Duodenal mucosa (tissue), 2 donors: ENCODE results near the gene HSPA1A.
"Not testable (repeated sequence)": the region's sequence is repeated elsewhere in the genome, so short reads cannot be mapped to it uniquely, and the experiment has no call there.

Source experiments
- H3K27ac ChIP-seq: one replicate; pipeline ENCODE4 v1.7.0; 2013; ENCODE audit warnings: low read depth, low read length
- H3K27me3 ChIP-seq, 2 donors: one replicate each; pipeline ENCODE4 v1.7.0; 2013; ENCODE audit warnings: low read length in 2 of 2, control low read depth in 1 of 2; ENCODE audit not compliant: insufficient read depth in 2 of 2, control insufficient read depth in 1 of 2
- H3K36me3 ChIP-seq, 2 donors: one replicate each; pipeline ENCODE4 v1.7.0; 2013; ENCODE audit warnings: low read length in 2 of 2, control low read depth in 1 of 2; ENCODE audit not compliant: insufficient read depth in 2 of 2, control insufficient read depth in 1 of 2
- H3K4me1 ChIP-seq, 2 donors: one replicate each; pipeline ENCODE4 v1.7.0; 2013; ENCODE audit warnings: low read length in 2 of 2, control low read depth in 1 of 2; ENCODE audit not compliant: insufficient read depth in 2 of 2, control insufficient read depth in 1 of 2
- H3K4me3 ChIP-seq, 2 donors: one replicate each; pipeline ENCODE4 v1.7.0; 2013; ENCODE audit warnings: low read length in 2 of 2, low read depth in 1 of 2
- H3K9ac ChIP-seq, 2 donors: one replicate each; pipeline ENCODE4 v1.7.0; 2013; ENCODE audit warnings: low read length in 2 of 2, low read depth in 1 of 2
- H3K9me3 ChIP-seq, 2 donors: one replicate each; pipeline ENCODE4 v1.7.0; 2013; ENCODE audit warnings: low read length in 2 of 2, control low read depth in 1 of 2; ENCODE audit not compliant: control insufficient read depth in 1 of 2

Gene HSPA1A

DNA sequence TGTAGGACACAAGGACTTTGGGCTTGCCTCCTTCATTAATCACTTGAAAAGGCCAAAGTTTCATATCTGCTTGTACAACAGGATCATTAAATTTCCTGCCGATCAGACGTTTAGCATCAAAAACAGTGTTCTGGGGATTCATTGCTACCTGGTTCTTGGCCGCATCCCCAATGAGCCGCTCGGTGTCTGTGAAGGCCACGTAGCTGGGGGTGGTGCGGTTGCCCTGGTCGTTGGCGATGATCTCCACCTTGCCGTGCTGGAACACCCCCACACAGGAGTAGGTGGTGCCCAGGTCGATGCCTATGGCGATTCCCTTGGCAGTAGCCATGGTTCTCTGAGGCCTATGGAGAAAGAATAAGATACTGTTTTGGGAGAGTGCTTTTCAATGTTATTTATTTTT is 3.7 kb upstream of the HSPA1A start:
- Histone ChIP-seq H3K9me3 (no peaks in the 10 kb centered on the region), H3K36me3 (no peaks in the 10 kb centered on the region), H3K27ac (no peak overlapping the region), H3K9ac (no peak overlapping the region), H3K27me3 (no peaks in the 10 kb centered on the region), H3K4me1 (peaks cover 10 to 13% of the 10 kb centered on the region in 2 donors), H3K4me3 (no peak overlapping the region)

DNA sequence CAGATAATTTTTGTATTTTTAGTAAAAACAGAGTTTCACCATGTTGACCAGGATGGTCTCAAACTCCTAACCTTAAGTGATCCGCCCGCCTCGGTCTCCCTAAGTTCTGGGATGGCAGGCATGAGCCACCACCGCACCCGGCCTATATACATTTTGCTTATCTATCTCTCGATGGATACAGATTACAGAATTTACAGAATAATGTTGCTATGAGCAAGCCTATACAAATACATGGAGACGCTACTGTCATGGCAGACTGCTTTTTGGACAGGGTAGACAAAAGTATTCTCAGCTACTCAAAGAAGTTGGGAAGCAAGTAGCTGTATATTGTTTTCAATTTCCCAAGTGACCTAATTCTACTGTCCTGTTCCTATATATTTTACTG is 1.9 kb upstream of the HSPA1A start:
- H3K4me3 ChIP-seq, result peak overlapping the region in 1 of 2 donors; percentile 30

DNA sequence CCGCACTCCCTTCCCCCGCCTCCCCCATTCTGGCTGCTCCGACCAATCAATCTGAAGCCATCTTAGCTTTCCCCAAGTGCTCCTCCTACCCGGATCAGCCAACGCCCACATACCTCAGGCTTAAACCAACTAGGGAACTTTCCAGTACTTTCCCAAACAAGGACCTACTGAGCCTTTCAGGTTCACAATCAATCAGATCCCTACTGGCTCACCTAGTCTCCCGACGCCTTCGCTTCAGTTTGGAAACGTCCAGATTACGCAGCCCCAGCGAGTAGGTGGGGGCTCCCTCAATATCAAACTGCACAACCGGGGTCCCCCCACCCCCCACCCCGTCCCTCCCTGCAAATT is 692 bp upstream of the HSPA1A start:
- Histone ChIP-seq H3K27me3 (no peaks in the 10 kb centered on the region), H3K27ac (peak overlapping the region; percentile 96), H3K4me3 (peak overlapping the region; percentile 57 to 70), H3K9me3 (no peaks in the 10 kb centered on the region), H3K36me3 (no peaks in the 10 kb centered on the region), H3K4me1 (peaks cover 22 to 25% of the 10 kb centered on the region in 2 donors), H3K9ac (peak overlapping the region; percentile 66 to 92)

More for the DNA sequence above, 1.9 kb upstream of the HSPA1A start:
- no peaks in the 10 kb centered on the region for H3K36me3 ChIP-seq
- H3K27ac ChIP-seq, result peak overlapping the region; percentile 77
- no peaks in the 10 kb centered on the region for H3K27me3 ChIP-seq
- peak overlapping the region; percentile 61 to 65 for H3K9ac ChIP-seq
- H3K9me3 ChIP-seq, result no peaks in the 10 kb centered on the region
- H3K4me1 ChIP-seq, result peaks cover 12 to 21% of the 10 kb centered on the region in 2 donors

DNA sequence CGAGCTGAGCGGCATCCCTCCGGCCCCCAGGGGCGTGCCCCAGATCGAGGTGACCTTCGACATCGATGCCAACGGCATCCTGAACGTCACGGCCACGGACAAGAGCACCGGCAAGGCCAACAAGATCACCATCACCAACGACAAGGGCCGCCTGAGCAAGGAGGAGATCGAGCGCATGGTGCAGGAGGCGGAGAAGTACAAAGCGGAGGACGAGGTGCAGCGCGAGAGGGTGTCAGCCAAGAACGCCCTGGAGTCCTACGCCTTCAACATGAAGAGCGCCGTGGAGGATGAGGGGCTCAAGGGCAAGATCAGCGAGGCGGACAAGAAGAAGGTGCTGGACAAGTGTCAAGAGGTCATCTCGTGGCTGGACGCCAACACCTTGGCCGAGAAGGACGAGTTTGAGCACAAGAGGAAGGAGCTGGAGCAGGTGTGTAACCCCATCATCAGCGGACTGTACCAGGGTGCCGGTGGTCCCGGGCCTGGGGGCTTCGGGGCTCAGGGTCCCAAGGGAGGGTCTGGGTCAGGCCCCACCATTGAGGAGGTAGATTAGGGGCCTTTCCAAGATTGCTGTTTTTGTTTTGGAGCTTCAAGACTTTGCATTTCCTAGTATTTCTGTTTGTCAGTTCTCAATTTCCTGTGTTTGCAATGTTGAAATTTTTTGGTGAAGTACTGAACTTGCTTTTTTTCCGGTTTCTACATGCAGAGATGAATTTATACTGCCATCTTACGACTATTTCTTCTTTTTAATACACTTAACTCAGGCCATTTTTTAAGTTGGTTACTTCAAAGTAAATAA is 2.0 kb downstream of the HSPA1A start:
- H3K27me3 ChIP-seq, H3K9me3 ChIP-seq, H3K36me3 ChIP-seq: not testable (repeated sequence)
- Histone ChIP-seq H3K9ac (peak overlapping the region; percentile 54 to 86), H3K4me1 (peaks cover 35 to 36% of the 10 kb centered on the region in 2 donors), H3K27ac (peak overlapping the region; percentile 62), H3K4me3 (peak overlapping the region; percentile 62 to 64)

DNA sequence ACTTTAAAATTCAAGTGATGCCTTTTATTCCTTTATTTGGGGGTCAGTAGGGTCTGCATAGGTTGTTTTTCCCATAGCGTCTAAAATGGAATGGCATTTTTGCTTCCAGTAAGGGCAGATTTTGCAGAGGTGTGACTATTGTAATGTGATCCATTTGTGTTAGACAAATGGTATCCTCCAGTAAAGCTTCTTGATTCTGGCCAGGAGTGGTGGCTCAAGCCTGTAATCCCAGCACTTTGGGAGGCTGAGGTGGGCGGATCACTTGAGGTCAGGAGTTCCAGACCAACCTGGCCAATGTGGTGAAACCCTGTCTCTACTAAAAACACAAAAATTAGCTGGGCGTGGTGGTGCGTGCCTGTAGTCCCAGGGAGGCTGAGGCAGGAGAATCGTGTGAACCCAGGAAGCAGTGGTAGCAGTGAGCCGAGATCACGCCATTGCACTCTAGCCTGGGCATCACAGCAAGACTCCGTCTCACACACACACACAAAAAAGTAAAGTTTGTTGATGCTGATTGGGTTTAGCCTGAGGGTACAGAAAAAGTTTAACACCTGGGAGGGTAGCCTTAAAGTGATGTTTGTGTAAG is 2.7 kb downstream of the HSPA1A start:
- H3K9me3 ChIP-seq, H3K36me3 ChIP-seq, H3K27me3 ChIP-seq: not testable (repeated sequence)
- peaks cover 35 to 43% of the 10 kb centered on the region in 2 donors for H3K4me1 ChIP-seq
- H3K27ac ChIP-seq, result peak overlapping the region; percentile 50
- H3K4me3 ChIP-seq, result peak overlapping the region; percentile 62 to 64
- H3K9ac ChIP-seq, result peak overlapping the region; percentile 54 to 86

DNA sequence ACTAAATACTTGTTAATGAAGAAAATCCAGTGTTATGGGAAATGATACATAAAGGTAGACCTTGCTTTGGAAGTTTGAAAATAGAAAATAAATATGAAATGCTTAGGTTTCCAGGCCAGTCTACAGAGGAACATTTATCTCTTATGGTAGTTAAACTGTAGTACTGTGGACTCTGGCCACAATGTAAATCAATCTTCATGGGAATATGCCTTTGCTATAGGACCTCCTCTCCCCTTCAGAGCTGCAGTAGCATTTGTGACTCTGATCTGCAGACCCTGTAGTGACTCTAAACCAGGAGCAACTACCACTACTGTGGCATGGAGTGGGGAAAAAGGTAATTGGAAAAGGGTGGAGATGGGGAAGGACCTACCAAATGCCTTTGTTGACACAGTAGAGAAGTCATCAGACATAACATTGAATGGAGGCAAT is 4.5 kb downstream of the HSPA1A start:
- Histone ChIP-seq H3K4me3 (peak overlapping the region in 1 of 2 donors; percentile 2), H3K27ac (no peak overlapping the region), H3K9ac (peak overlapping the region in 1 of 2 donors; percentile 70), H3K27me3 (no peaks in the 10 kb centered on the region), H3K9me3 (no peaks in the 10 kb centered on the region), H3K4me1 (peaks cover 29 to 43% of the 10 kb centered on the region in 2 donors), H3K36me3 (no peaks in the 10 kb centered on the region)

DNA sequence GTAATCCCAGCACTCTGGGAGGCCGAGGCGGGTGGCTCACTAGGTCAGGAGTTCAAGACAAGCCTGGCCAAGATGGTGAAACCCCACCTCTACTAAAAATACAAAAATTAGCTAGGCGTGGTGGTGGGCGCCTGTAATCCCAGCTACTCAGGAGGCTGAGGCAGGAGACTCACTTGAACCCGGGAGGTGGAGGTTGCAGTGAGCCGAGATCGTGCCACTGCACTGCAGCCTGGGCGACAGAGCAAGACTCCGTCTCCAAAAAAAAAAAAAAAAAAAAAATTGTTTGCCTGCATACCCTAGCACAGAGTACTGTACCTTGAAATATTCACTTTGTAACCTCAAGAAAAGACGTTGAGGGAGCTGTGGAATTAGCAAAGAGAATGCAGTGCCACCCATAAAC is 5.1 kb downstream of the HSPA1A start:
- not testable (repeated sequence) for H3K27ac ChIP-seq, H3K4me3 ChIP-seq, H3K27me3 ChIP-seq, H3K9me3 ChIP-seq, H3K36me3 ChIP-seq
- Histone ChIP-seq H3K9ac (peak overlapping the region in 1 of 2 donors; percentile 70), H3K4me1 (peaks cover 30 to 47% of the 10 kb centered on the region in 2 donors)

DNA sequence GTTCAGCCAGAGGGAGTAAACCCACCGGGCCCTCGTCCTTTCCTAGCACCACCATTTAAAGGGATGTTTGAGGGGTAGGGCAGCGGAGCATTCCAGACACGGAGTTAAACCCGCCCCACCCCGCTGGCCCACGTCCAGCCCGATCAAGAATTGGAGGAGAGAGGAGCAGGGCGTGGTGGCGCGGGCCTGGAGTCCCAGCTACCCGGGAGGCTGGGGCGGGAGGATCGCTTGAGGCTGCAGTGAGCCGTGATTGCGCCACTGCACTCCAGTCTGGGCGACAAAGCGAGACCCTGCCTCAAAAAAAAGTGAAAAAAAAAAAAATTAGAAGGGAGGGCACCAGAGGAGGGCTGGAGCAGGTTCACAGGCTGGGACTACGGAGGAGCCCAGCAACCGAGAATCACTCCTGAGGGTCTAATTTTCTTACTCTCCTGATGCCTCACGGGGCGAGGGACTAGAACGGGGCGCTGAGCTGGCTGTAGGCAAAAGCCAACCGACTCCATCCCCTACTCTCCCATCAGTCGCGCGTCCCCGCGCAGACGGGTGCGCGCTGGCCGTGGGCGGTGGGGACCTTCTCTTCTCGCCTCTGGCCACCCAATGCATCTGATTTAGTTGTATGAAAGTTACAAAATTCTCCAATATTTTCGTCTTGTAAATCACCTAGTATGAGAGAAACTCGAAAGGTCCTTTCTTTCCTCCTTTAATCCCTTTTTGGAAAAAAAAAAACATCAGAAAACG is 6.1 kb downstream of the HSPA1A start:
- peak overlapping the region; percentile 76 to 89 for H3K9ac ChIP-seq
- peaks cover 36 to 57% of the 10 kb centered on the region in 2 donors for H3K4me1 ChIP-seq
- H3K4me3 ChIP-seq, result peak overlapping the region; percentile 74 to 83
- H3K9me3 ChIP-seq, result no peaks in the 10 kb centered on the region
- no peaks in the 10 kb centered on the region for H3K27me3 ChIP-seq
- H3K36me3 ChIP-seq, result no peaks in the 10 kb centered on the region
- peak overlapping the region; percentile 90 for H3K27ac ChIP-seq

DNA sequence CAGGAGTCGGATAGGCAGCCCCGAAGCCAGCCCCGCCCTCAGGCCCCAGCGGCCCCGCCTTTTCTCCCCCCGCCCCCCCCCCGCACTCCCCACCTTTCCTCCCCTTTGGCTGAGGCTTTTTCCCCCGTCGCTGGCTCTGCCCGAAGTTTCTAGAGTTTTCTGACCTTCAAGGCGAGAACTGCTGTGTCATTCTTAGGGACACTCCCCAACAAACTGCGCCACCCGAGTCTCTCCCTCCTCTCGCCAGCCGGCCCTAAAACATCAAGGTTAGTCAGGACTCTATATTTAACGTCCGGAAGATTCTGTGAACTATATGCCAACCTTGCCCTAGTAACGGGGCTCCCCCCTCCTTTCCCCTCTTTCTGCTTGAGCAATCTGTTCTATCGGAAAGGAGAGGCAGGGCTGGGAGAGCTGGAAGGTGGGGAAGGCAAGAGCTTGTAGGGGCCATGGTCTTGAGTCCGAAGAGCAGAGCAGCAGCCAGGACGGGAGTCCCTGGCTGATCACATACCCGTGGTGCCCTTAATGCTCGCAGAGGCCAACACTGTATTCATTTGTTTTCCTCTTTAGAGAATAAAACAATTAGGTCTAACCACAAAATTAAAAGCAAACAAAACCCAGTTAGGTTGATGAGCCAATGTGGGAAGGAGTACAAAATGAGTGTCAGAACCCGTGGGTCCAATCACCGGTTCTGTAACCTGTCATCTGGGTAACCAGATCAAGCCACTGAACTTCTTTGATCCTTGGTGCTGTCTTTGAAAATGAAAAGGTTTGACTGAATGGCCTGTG is 6.9 kb downstream of the HSPA1A start:
- peak overlapping the region; percentile 74 to 83 for H3K4me3 ChIP-seq
- peak overlapping the region; percentile 89 to 98 for H3K9ac ChIP-seq
- peaks cover 39 to 60% of the 10 kb centered on the region in 2 donors for H3K4me1 ChIP-seq
- H3K27me3 ChIP-seq, result no peaks in the 10 kb centered on the region
- no peaks in the 10 kb centered on the region for H3K9me3 ChIP-seq
- no peaks in the 10 kb centered on the region for H3K36me3 ChIP-seq
- peak overlapping the region; percentile 90 for H3K27ac ChIP-seq
